Stimulated activated CD4-positive, alpha-beta T cell treated with anti-CD3 and anti-CD28 coated beads, TNF-alpha, amount 100 ng/mL, for 24 hours (primary cell): ENCODE results near the gene ZNF284.
A peak's percentile ranks its signal among the peaks of the same experiment; 100 is the strongest.
"Not testable (repeated sequence)": the region's sequence is repeated elsewhere in the genome, so short reads cannot be mapped to it uniquely, and the experiment has no call there.

Experiments used
- DNase-seq, 3 experiments: peaks; one replicate each; pipeline ENCODE4 v3.0.0-alpha.2; 2020; ENCODE audit warnings: low read depth in 3 of 3

Gene ZNF284

GRCh38 chr19:44111910-44112463, 40.0 kb downstream of the ZNF284 start:
- no peak for DNase-seq

DNA sequence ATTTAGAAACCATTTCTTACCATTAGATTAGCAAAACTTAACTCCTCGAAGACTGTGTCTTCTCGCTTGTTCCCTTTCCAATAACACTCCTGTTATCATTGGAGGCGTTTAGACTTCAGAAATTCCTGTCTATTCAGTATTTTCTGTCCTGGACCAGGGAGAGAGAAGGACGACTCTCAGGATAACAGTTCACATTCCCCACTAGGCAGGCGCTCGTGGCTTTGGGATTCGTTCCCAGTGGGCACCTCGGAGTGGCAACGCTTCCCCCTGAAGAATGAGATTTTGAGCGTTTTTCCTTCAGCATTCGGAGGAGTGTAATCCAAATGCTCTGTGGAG, 40.8 kb downstream of the ZNF284 start:
- DNase-seq = no peak

GRCh38 chr19:44113138-44113783, 41.3 kb downstream of the ZNF284 start, which contains the start of gene ZNF225:
Gene ZNF225 (plus strand): TSS chr19:44113399. CDS start chr19:44115828, 2,429 bp downstream.
- DNase-seq = peak; percentile 72 to 82 (median 77)

DNA sequence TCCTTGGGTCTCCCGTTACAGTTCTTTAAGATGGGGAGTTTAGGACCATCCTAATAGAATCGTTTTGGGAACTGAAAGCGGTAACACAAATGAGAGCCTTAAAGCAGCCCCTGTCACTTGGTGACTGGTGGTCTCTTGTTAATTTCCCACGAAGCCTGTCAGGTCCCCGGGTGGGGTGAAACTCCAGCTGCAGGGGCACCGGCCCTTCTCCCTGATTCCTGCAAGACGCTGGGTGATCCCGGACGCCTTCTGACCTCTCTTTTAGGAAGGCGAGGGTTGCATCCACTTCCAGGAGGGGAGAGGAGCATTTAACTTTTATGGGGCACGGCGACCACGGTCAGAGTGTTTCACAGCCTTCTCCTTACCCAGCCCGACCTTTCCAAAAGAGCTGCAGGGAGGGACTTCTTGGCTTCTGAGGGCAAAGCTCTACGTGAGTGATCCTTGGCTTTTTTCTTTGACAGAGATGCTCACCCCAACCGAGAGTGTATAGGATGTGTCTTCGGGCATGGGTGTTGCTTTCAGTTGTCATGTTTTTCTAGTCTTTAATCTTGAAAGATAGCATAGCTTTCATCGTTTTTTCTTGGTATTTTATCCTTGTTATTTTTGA, 41.9 kb downstream of the ZNF284 start:
- no peak for DNase-seq

- not testable (repeated sequence) for DNase-seq
Observed at GRCh38 chr19:44121162-44121561, 49.2 kb downstream of the ZNF284 start.

DNA sequence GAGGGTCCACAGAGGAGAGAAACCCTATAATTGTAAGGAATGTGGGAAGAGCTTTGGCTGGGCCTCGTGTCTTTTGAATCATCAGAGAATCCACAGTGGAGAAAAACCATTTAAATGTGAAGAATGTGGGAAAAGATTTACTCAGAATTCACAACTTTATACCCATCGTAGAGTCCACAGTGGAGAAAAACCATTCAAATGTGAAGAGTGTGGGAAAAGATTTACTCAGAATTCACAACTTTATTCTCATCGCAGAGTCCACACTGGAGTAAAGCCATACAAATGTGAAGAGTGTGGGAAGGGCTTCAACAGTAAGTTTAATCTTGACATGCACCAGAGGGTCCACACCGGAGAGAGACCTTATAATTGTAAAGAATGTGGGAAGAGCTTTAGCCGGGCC, 60.0 kb downstream of the ZNF284 start:
- no peak for DNase-seq
